DND-41 (cell line): ENCODE data around the gene KMT5C.

Experiments used
- ATAC-seq: fragments of 200-7000 bp; cut with Tn5 transposase; 3 replicates; pipeline ENCODE4 v1.9.1; 2021; ENCODE audit warnings: low read depth; ENCODE audit not compliant: insufficient read depth
- DNase-seq: peaks from one replicate; pipeline ENCODE4 v3.0.0-alpha.2; 2020
- H2AFZ ChIP-seq: 2 replicates; pipeline ENCODE4 v1.6.0; 2012; ENCODE audit warnings: low read depth, low read length
- H3K27ac ChIP-seq: 2 replicates; pipeline ENCODE4 v1.5.1; 2012; ENCODE audit warnings: low read length, inconsistent platforms
- H3K27me3 ChIP-seq: fragments of 200-600 bp; sonication (generic); 2 replicates; pipeline ENCODE4 v1.6.0; 2012; ENCODE audit warnings: low read length, mild to moderate bottlenecking, inconsistent platforms; ENCODE audit not compliant: insufficient read depth, poor library complexity
- H3K36me3 ChIP-seq: 2 replicates; pipeline ENCODE4 v1.5.1; 2012; ENCODE audit warnings: low read length, inconsistent platforms; ENCODE audit not compliant: insufficient read depth
- H3K4me1 ChIP-seq: 2 replicates; pipeline ENCODE4 v1.5.1; 2012; ENCODE audit warnings: mild to moderate bottlenecking, low read length; ENCODE audit not compliant: insufficient read depth
- H3K4me2 ChIP-seq: 2 replicates; pipeline ENCODE4 v1.6.0; 2012; ENCODE audit warnings: mild to moderate bottlenecking, moderate library complexity, low read length, inconsistent platforms; ENCODE audit not compliant: insufficient read depth
- H3K4me3 ChIP-seq, 2 experiments: fragments of 200-600 bp in 1 of 2; shearing (Covaris generic) in 1 of 2; 2 replicates each; pipeline ENCODE4 v1.5.1; 2012 to 2016; ENCODE audit warnings: inconsistent platforms in 2 of 2, low read length in 2 of 2, mild to moderate bottlenecking in 2 of 2, low read depth in 1 of 2, moderate library complexity in 1 of 2
- H3K79me2 ChIP-seq: 2 replicates; pipeline ENCODE4 v1.6.0; 2012; ENCODE audit warnings: low read length, inconsistent platforms; ENCODE audit not compliant: insufficient read depth
- H3K9ac ChIP-seq: 2 replicates; pipeline ENCODE4 v1.6.0; 2012; ENCODE audit warnings: low read depth, mild to moderate bottlenecking, inconsistent platforms, low read length, moderate library complexity
- H3K9me3 ChIP-seq: 2 replicates; pipeline ENCODE4 v1.5.1; 2012; ENCODE audit warnings: low read length, moderate library complexity, mild to moderate bottlenecking, inconsistent platforms; ENCODE audit not compliant: insufficient read depth, severe bottlenecking
- H4K20me1 ChIP-seq: 2 replicates; pipeline ENCODE4 v1.6.0; 2012; ENCODE audit warnings: low read length; ENCODE audit not compliant: insufficient read depth
- EZH2 ChIP-seq: IDR thresholded peaks from 3 replicates; pipeline ENCODE4 v1.6.1; 2012; ENCODE audit warnings: borderline replicate concordance, low read depth, mild to moderate bottlenecking, moderate library complexity, low read length, inconsistent platforms; ENCODE audit not compliant: severe bottlenecking
- TF ChIP-seq, protein P1 (sequence below): IDR thresholded peaks from 2 replicates; pipeline ENCODE4 v1.5.1; 2012; ENCODE audit warnings: borderline replicate concordance, low read length, moderate library complexity, mild to moderate bottlenecking; ENCODE audit not compliant: poor library complexity, severe bottlenecking; ENCODE audit errors: extremely low read depth

The KMT5C gene

DNA sequence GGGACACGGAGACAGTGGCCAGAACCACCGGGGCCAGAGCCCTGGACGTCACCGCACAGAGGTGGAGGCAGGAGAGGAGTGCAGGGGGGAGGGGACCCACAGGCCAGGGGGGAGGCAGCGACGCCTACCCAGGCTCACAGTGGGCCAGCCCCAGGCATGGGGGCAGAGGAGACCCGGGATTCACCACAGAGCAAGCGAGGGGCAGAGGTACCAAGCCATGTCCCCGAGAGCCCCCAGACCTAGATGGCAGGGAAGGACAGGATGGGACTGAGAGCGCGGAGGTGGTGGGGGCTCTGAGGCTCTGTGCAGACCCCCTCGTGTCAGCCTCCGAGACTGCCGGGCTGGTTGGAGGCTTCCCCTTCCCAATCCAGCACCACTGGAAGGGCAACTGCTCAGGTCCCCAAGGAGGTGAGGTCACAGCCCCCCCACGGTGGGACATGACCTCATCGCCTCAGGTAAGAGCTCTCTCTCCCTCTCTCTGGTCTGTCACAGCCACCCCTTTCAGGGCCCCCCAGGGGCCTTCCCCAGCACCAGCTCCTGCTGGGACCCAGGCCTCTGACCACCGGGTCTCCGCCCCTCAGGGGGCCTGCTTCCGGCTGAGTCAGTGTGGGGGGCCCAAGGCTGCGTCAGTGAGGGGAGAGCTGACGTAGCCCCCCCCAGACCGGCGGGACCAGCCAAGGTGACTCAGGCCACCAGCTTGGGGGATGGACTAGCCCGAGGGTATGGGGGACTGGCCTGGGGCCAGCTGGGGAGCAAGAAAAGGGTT is 32.8 kb downstream of the KMT5C start:
- Histone ChIP-seq H2AFZ (no peak overlapping the region), H3K4me3 (no peak overlapping the region), H3K27me3 (no peaks in the 10 kb centered on the region), H3K36me3 (no peaks in the 10 kb centered on the region), H4K20me1 (0 out of 2 replicates have a peak, but pooled peaks cover 2% of the 10 kb centered on the region), H3K4me2 (no peak overlapping the region), H3K79me2 (no peaks in the 10 kb centered on the region), H3K9ac (no peak overlapping the region), H3K9me3 (no peaks in the 10 kb centered on the region), H3K27ac (no peak overlapping the region), H3K4me1 (no peaks in the 10 kb centered on the region)
- DNase-seq: no peak
- TF ChIP-seq, protein P1, sequence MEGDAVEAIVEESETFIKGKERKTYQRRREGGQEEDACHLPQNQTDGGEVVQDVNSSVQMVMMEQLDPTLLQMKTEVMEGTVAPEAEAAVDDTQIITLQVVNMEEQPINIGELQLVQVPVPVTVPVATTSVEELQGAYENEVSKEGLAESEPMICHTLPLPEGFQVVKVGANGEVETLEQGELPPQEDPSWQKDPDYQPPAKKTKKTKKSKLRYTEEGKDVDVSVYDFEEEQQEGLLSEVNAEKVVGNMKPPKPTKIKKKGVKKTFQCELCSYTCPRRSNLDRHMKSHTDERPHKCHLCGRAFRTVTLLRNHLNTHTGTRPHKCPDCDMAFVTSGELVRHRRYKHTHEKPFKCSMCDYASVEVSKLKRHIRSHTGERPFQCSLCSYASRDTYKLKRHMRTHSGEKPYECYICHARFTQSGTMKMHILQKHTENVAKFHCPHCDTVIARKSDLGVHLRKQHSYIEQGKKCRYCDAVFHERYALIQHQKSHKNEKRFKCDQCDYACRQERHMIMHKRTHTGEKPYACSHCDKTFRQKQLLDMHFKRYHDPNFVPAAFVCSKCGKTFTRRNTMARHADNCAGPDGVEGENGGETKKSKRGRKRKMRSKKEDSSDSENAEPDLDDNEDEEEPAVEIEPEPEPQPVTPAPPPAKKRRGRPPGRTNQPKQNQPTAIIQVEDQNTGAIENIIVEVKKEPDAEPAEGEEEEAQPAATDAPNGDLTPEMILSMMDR: no peak
- no peak for TF ChIP-seq EZH2
- ATAC-seq: no peak

DNA sequence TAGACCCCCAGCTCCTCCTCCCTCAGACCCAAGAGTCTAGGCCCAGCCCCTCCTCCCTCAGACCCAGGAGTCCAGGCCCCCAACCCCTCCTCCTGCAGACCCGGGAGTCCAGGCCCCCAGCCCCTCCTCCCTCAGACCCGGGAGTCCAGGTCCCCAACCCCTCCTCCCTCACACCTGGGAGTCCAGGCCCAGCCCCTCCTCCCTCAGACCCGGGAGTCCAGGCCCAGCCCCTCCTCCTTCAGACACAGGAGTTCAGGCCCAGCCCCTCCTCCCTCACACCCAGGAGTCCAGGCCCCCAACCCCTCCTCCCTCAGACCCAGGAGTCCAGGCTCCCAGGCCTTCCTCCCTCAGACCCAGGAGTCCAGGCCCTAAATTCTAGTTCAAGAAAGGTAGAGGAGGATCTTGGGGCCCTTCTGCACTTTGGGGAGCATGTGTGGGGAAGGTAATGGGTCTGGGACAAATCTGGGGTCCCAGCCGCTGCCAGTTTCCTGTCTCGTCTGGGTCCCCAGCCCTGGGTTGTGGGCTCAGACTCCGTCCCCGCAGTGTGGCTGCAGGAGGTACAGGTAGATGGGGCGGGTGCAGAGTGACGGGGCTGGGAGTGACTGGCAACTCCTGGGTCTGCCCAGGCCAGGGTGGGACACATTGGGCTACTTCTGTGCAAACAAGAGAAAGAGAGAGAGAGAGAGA is 33.8 kb downstream of the KMT5C start:
- Histone ChIP-seq H4K20me1 (0 out of 2 replicates have a peak, but pooled peaks cover 2% of the 10 kb centered on the region), H3K36me3 (no peaks in the 10 kb centered on the region), H3K4me2 (no peak overlapping the region), H3K79me2 (no peaks in the 10 kb centered on the region), H3K4me1 (no peaks in the 10 kb centered on the region), H2AFZ (no peak overlapping the region), H3K27ac (no peak overlapping the region), H3K9ac (no peak overlapping the region), H3K9me3 (no peaks in the 10 kb centered on the region), H3K4me3 (no peak overlapping the region), H3K27me3 (no peaks in the 10 kb centered on the region)
- TF ChIP-seq, protein P1: no peak
- TF ChIP-seq EZH2: no peak
- ATAC-seq (no peak), DNase-seq (no peak)

DNA sequence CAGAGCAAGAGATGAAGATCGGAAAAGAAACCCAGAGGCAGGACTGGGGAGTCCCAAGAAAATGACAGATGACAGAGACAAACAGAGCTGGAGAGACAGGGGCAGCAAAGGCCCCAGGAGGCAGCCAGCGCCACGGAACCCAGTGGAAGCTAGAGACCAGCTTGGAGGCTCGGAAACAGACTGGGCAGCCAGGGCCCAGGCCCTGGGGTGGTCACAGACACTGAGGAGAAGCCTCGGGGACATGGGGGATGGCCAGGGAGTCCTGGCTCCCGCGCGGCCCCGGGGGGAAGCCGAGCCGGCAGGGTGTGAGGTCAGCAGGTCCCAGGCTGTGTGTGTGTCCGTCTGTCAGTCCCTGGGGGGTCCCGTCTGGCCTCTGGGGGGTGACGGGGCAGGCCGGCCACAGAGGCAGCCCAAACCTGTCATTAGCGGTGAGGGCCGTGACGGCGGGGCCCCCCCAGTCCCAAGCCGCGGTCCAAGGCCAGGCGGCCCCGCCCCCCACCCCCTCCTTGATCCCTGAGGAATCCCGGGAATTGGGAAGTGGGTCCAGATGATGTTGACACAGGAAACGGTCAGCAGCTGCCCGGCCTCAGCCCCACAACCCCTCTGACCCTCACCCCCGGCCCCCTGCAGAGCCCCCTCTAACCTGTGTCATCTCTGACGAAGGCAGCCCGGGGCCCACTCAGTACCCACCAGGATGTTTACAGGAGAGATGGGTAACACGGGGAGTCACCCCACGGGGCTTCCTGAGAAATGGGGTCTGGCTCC is 34.5 kb downstream of the KMT5C start:
- TF ChIP-seq EZH2: no peak
- TF ChIP-seq, protein P1: no peak
- no peak overlapping the region for H3K27ac ChIP-seq
- no peaks in the 10 kb centered on the region for H3K79me2 ChIP-seq
- H4K20me1 ChIP-seq: peaks cover 2% of the 10 kb centered on the region; the same call in 1 of the 2 replicates
- no peaks in the 10 kb centered on the region for H3K36me3 ChIP-seq
- no peak overlapping the region for H3K9ac ChIP-seq
- no peak overlapping the region for H3K4me3 ChIP-seq
- H3K9me3 ChIP-seq: no peaks in the 10 kb centered on the region
- ATAC-seq (no peak), DNase-seq (no peak)
- no peak overlapping the region for H2AFZ ChIP-seq
- H3K4me2 ChIP-seq: no peak overlapping the region
- H3K4me1 ChIP-seq: no peaks in the 10 kb centered on the region
- no peaks in the 10 kb centered on the region for H3K27me3 ChIP-seq
